HG02678 (cell line): ENCODE data around the gene RAPGEF6.
"Not testable (repeated sequence)": the region's sequence is repeated elsewhere in the genome, so short reads cannot be mapped to it uniquely, and the experiment has no call there.

Experiments used
- ATAC-seq: cut with Tn5 transposase; IDR thresholded peaks from one replicate; pipeline ENCODE4 v1.9.1; 2021; ENCODE audit warnings: mild to moderate bottlenecking, moderate library complexity; ENCODE audit not compliant: unreplicated experiment

The RAPGEF6 gene

DNA sequence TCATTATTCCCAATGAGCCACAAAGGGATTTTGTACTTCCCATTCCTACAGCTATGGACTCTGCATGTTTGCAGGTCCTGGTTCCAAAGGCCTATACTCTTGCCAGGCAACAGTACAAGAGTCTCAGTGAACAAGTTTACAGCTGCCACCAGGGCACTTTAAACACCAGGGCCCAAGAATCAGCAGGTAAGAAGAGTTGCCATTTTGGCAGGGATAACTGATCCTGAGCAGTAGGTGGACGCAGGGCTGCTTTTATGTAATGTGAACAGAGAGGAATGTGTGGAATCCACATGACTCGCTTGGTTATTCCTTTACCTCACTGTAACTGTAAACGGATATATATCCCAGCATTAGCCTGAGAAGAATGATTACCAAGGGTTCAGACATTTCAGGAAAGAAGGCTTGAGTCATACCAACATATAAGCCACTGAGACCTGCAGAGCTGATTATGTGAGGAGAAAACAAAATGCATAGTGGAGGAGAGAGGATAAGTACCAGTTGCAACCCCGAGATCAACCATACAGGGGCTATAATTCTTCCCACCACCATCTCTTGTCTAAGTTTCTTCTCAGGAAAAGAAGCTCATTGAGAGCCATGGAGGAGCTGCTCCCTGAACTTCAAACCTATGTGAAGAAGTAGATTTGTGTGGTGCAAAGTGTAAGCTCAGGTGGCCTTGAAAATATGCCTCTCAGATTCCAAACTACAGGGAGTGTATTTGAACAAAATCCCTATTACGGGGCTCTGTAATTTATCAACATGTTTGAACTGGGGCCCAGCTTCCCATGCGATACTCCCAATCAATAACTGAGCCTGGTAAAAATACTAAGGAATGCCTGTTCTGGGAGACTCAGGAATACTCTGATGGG, 24.6 kb downstream of the RAPGEF6 start:
- ATAC-seq = no peak

GRCh38 chr5:131609774-131610173, 25.3 kb downstream of the RAPGEF6 start:
- no peak for ATAC-seq

GRCh38 chr5:131608597-131608996, 26.4 kb downstream of the RAPGEF6 start:
- no peak for ATAC-seq

DNA sequence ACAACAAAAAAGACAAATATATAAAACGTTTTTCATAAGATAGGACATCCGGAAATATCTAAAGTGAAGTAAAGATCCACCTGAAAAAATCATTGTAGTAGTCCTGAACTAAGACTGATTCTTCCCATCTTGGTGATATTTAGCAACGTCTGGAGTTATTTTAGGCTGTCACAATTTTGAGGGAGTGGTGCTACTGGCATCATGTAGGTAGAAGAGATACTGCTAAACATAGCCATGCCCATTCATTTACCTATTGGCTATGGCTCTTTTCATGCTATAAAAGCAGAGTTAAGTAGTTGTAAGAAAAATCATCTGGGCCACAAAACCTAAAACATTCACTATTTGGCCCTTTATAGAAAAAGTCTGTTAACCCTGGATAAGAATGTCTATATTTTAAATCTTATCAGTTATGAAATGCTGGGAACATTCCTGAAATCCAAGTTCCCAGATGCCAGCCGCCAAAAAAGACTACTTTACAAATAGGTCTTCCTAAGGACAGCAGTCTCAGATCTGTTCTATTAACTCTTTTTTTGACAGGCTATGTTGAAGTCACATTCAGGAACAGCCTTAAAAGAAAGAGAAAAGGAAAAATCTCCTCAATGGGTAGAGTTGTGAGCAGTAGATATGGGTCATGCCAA, 27.0 kb downstream of the RAPGEF6 start:
- no peak for ATAC-seq

GRCh38 chr5:131607418-131607817, 27.6 kb downstream of the RAPGEF6 start:
- no peak for ATAC-seq

DNA sequence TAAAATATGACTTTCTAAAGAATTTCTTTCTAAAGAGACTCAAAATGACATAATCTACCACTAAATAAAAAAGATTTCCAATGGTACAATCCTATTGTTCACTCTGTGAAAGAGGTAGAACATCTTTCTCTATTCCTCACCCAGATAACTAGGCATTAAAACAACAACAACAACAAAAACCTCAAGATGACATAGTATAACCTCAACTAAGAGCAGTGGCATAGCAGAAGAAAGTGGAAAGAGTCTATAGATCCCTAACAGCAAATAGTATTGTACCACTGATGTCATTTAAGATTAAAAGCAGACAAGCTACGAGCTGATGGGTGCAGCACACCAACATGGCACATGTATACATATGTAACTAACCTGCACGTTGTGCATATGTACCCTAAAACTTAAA, 29.9 kb downstream of the RAPGEF6 start:
- no peak for ATAC-seq

GRCh38 chr5:131595088-131596033, 39.7 kb downstream of the RAPGEF6 start:
- peak; percentile 71 for ATAC-seq

GRCh38 chr5:131593921-131594320, 41.1 kb downstream of the RAPGEF6 start:
- no peak for ATAC-seq

DNA sequence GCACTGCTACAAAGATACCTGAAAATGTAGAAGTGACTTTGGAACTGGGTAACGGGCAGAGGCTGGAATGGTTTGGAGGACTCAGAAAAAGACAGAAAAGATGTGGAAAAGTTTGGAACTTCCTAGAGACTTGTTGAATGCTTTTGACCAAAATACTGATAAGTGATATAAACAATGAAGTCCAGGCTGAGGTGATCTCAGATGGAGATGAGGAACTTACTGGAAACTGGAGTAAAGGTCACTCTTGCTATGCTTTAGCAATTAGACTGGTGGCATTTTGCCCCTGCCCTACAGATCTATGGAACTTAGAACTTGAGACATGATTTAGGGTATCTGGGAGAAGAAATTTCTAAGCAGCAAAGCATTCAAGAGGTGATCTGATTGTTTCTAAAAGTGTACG, 41.6 kb downstream of the RAPGEF6 start:
- not testable (repeated sequence) for ATAC-seq

GRCh38 chr5:131589510-131590348, 45.3 kb downstream of the RAPGEF6 start:
- no peak for ATAC-seq

- no peak for ATAC-seq
These were observed 47.5 kb downstream of the RAPGEF6 start for GRCh38 chr5:131587541-131587940.

DNA sequence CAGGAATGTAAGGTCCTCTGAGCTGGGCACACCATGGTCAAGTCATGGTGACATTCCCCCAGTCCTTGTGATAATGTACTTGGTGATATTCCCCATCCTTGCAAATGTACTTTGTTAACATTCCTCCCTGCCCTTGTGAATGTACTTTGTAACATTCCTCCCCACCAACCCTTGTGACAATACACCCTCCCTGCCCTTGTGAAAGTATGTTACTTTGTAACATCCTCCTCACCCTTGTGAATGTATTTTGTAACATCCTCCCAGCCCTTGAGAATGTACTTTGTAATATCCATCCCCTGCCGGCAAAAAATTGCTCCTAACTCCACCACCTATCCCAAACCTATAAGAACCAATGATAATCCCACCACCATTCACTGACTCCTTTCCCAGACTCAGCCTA, 53.3 kb downstream of the RAPGEF6 start:
- ATAC-seq = no peak

DNA sequence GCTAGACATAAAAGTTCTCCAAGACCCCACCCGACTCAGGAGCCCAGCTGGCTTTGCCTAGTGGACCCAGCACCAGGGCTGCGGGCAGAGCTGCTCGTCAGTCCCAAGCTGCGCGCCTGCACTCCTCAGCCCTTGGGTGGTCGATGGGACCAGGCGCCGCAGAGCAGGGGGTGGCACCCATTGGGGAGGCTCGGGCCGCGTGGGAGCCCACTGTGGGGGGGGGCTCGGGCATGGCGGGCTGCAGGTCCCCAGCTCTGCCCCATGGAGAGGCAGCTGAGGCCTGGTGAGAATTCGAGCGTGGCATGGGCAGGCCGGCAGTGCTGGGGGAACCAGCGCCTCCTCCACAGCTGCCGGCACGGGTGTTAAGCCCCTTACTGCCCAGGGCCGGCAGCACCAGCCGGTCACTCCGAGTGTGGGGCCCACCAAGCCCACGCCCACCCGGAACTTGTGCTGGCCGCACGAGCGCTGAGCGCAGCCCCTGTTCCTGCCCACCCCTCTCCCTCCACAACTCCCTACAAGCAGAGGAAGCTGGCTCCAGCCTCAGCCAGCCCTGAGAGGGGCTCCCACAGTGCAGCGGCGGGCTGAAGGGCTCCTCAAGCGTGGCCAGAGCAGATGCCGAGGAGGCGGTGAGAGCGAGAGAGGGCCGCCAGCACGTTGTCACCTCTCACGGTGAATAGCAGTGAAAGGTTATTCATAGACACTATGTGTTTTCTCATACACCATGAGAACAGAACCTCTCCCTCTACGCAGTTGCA, 54.9 kb downstream of the RAPGEF6 start:
- ATAC-seq = no peak

- ATAC-seq = no peak
These were observed 59.3 kb downstream of the RAPGEF6 start for GRCh38 chr5:131575660-131576227.

GRCh38 chr5:131571669-131572168, 63.3 kb downstream of the RAPGEF6 start:
- no peak for ATAC-seq

GRCh38 chr5:131570757-131571156, 64.3 kb downstream of the RAPGEF6 start:
- no peak for ATAC-seq

DNA sequence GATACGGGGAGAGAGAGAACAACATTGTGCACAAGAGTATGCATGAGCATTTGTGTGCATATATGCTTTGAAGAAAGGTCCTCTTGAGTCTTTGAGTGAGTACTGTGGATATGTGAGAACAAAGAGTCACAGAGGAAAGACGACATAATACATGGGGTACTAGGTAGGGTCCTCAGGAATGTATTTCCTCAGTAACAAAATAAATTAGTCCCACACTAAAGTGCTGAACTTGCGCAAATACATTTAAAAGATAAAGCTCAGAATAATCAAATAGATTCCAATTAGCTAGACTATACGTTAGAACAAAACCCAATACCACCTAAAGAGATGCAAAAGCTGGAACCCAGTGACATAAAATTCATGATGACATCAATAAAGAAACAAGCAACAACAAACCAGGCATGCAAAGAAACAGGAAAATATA, 70.8 kb downstream of the RAPGEF6 start:
- ATAC-seq = no peak

GRCh38 chr5:131563434-131564228, 71.4 kb downstream of the RAPGEF6 start:
- ATAC-seq = no peak
